C1 segment of cervical spinal cord (tissue), 14 donors: ENCODE results near the gene TOB2.
A peak's percentile ranks its signal among the peaks of the same experiment; 100 is the strongest.

Experiments used
- DNase-seq, 14 donors: peaks; one replicate each; lab custom pipeline; 2025; lab: John Stamatoyannopoulos, UW

Gene TOB2, protein sequence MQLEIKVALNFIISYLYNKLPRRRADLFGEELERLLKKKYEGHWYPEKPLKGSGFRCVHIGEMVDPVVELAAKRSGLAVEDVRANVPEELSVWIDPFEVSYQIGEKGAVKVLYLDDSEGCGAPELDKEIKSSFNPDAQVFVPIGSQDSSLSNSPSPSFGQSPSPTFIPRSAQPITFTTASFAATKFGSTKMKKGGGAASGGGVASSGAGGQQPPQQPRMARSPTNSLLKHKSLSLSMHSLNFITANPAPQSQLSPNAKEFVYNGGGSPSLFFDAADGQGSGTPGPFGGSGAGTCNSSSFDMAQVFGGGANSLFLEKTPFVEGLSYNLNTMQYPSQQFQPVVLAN

GRCh38 chr22:41446639-41447434, at the start of gene TOB2:
Gene TOB2 (minus strand): TSS chr22:41446801. CDS start chr22:41437345, 9,456 bp downstream.
- peak; percentile 78 to 97 (median 94) for DNase-seq

GRCh38 chr22:41491374-41492100, 44.9 kb upstream of the TOB2 start:
- peak in 2 of 14 donors; percentile 13 to 47 for DNase-seq

DNA sequence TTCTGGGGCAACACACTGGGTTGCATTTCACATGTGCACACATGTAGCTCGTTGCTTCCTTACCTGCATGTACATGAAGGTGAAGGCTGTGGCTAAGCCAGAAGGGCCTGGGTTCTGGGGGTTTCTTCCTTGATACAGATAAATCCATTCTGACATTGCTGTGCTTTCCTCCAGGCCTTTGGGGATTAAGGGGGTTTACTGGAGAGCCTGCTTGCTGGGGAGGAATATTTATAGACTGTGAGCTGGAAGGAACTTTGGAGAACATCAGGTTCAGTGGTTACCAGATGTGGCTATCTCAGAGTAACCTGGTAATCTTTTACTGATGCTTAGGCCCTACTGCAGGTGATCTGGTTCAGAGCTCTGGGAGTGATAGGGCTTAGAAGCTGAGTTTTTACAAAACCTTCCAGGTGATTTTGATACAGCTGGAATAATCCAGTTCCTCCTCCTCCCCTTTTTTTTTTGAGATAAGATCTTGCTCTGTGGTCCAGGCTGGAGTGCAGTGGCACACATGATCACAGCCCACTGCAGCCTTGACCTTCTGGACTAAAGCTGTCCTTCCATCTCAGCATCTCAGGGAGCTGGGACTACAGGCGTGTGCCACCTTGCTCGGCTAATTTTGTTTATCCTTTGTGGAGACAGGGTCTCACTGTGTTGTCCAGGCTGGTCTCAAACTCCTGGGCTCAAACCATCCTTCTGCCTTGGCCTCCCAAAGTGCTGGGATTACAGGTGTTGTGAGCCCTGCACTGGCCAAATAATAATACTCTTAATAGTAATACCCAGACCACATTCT, 42.2 kb upstream of the TOB2 start:
- DNase-seq = no peak

DNA sequence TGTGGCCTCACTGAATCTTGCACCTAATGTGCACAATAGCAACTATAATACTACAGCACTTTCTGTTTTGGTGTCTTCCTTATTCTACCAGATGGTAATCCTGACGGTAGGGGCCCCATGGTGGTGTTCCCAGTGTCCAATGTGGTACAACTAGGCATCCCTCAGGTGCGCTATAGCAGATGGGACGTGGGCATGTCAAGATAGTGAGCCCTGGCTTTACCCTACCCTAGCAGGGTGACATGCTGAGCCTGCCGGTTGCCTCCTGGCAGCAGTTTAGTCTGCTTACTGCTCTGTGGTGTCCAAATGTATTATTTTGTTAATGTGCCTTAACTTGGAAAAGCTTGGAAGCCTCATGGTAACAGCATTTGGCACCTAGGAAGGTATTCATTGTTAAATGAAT, 41.5 kb upstream of the TOB2 start:
- DNase-seq = peak in 3 of 14 donors; percentile 37 to 97 (median 44)

DNA sequence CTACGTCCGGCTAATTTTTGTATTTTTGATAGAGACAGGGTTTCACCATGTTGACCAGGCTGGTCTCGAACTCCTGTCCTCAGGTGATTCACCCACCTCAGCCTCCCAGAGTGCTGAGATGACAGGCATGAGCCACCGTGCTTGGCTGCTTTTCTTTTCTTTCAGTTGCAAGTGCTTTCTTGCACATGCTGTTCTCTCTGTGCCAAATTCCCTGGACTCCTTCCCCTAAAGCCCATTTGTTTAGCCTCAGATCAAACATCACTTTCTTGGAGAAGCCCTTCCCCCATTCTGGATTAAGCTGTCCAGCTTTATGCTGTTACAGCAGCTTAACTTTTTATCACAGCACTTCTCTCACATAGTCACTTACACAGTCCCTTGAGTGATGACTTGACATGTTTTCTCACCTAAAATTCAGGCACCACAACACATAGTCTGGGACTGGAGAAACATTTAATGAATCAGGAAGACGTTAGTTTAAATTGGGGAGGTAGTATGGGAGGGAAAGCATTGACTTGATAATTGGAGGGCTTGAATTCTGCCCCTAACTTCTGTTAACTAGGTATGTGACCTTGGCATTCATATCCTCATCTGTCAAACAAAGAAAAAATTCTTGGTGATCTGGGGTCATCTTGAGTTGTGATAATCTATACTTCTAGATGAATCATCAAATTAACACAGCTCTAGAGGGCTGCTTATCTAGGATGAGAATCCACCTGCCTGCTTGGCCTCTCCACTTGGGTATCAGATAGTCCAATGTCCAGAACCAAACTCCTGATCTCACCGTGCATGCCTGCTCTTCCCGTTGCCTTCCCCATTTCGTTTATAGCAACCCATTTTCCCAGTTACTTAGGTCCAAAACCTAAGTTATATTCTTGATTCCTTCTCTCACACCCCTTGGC, 40.7 kb upstream of the TOB2 start:
- no peak for DNase-seq

GRCh38 chr22:41485033-41485432, 38.4 kb upstream of the TOB2 start:
- no peak for DNase-seq

DNA sequence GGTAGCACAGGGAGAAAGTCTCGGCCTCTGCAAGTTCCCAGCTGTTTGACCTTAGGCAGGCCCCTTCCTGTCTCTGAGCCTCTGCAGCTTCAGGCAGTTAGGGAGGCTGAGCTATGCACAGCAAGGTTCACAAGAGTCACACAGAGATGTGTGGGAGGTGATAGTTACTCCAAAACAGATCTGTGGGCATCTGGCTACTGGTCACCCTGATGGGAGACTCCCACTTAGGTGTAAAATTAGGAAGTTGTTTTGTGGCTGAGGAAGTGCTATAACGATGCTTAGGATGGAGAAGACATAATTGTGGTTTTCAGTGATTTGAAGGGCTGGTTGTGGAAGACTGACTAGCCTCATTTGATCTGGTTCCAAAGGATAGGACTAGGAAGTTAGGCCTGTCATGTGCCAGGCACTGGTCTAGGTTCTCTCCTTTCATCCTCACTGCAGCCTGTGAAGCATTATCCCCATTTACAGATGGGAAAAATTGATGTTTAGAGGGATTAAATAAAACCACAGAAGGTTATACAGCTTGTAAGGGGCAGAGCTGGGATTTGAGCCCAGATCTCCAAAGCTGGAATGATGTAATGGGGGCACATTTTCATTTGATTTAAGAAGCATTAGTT, 35.8 kb upstream of the TOB2 start:
- no peak for DNase-seq

- peak in 2 of 14 donors; percentile 15 to 45 for DNase-seq
Observed at GRCh38 chr22:41481925-41482318, 35.3 kb upstream of the TOB2 start.

GRCh38 chr22:41481131-41481830, 34.7 kb upstream of the TOB2 start:
- DNase-seq = peak in 7 of 14 donors; percentile 11 to 49 (median 35)

- DNase-seq = peak in 1 of 14 donors; percentile 48
Observed at GRCh38 chr22:41480397-41480735, 33.8 kb upstream of the TOB2 start.

DNA sequence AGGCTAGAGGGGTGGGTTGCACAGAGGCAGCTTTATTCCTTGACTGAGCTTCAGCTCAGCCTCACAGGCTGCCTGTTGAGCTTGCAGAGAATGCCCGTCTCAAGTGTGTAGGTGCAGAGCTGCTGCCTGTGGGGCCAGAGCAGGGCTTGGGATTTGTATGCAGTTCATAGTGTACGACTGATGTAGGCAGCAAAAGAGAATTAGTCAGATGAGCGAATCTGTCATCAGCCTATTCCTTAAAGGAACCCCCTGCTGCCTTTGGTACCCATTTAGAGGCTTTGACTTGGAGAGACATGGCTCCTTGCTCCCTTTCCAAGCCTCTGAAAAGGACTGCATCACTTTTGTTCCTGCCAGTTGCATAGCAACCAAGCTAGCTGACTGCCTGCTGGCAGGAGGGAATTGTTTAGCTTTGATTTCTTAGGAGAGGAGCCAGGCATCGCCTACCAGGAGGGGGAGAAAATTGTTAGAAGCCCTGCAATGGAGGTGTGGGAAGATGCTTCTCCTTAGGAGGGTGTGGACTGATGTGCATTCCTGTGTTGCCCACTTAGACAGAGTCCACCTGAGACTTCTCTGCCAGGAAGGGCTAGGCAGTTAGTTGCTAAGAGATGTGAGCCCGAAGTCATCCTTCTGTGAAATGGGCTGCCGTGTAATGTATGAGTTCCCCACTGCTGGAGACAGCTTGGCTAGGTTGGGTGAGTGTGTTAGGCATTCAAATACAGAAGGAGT, 33.2 kb upstream of the TOB2 start:
- peak in 11 of 14 donors; percentile 44 to 82 (median 58) for DNase-seq

DNA sequence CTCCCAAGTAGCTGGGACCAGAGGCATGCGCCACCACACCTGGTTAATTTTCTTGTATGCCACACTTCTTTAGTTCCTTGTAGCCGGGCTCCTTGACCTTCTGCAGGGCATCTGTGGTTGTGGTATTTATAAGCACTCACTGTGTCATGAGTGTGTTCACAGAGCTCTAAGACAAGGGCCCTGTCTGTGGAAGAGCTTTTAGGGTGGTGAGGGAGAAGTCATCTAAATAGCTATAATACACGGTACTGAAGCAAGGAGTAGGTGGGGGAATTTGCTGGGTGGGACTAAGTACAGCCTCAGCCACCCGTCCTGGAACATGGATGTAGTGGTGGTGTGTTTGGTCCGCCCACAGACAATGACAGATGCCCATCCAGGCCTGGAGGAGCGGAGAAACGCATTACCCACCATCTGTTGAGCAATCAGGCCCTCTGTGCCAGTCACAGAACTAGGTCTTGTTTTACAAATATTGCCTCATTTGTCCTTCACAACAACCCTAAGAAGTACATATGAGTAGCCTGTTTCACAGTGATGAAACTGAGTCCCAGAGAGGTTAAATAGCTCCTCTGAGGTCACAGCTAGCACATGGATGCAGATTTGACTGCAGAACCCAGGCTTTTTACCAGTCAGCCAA, 32.4 kb upstream of the TOB2 start:
- DNase-seq = peak in 2 of 14 donors; percentile 39 to 68

- DNase-seq = no peak
Observed at GRCh38 chr22:41478473-41478872, 31.9 kb upstream of the TOB2 start.

DNA sequence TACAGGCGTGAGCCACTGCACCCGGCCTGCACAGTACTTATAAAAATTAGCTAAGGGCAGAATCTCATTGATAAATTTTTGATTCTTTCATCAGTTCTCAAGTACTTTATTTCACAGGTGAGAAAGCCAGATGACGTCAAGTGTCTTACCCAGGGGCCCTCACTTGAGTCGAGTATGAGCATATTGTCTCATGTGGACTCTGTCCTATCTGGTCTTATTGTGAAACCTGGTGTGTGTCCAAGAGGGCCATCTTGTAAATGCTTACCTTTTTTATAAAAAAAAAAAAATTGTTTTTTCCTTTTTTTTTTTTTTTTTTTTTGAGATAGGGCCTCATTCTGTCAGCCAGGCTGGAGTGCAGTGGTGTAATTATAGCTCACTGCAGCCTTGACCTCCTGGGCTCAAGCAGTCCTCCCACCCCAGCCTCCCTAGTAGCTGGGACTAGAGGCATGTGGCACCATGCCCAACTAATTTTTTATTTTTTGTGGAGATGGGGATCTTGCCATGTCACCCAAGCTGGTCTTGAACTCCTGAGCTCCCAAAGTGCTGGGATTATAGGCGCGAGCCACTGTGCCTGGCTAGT, 28.4 kb upstream of the TOB2 start:
- DNase-seq = no peak

DNA sequence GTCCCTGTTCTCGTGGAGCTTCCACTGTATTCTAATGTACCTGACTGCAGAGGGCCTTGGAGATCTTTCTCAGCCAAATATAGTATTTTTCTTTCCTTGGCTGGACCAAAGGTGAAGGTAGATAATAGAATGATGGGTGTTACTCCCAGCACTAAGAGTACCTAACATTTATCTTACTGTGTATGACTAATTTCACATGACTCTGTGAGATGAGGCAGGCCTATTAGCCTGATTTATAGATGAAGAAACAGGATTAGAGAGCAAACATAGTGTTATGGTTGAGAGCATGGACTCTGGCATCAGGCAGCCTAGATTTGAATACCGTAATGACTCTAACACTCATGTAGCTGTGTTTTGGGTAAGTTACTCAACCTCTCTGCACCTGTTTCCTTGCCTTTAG, 25.0 kb upstream of the TOB2 start:
- DNase-seq = no peak

- no peak for DNase-seq
Observed at GRCh38 chr22:41470886-41471285, 24.3 kb upstream of the TOB2 start.

- no peak for DNase-seq
Observed at GRCh38 chr22:41469218-41469851, 22.7 kb upstream of the TOB2 start.
